Measurements from ENCODE around the gene FRK.

Gene FRK

DNA sequence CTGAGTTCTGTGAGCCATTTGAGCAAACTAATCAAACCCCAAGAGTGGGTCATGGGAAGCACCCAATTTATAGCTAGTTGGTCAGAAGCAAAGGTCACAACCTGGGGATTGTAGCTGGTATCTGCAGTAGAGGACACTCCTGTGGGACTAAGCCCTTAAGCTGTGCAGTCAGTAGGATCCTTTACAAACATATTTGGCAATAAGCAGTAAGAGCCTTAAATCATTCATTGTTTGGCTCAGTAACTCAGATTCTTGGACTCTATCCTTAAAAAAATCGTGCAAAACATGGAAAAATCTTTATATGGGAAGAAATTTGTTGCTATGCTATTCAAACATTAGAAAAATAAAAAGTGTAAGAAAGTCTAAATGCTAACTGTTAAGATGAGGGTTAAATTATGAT lies 29.9 kb downstream of the FRK start:
- in situ Hi-C loops (cut with MboI; ENCODE audit: low pct_unique_long_range_greater_than_20kb, low sequenced_read_pairs, unreplicated experiment): no loop called here
- DNase-seq (ENCODE audit: low spot score): no peak
- TF ChIP-seq, protein P1, sequence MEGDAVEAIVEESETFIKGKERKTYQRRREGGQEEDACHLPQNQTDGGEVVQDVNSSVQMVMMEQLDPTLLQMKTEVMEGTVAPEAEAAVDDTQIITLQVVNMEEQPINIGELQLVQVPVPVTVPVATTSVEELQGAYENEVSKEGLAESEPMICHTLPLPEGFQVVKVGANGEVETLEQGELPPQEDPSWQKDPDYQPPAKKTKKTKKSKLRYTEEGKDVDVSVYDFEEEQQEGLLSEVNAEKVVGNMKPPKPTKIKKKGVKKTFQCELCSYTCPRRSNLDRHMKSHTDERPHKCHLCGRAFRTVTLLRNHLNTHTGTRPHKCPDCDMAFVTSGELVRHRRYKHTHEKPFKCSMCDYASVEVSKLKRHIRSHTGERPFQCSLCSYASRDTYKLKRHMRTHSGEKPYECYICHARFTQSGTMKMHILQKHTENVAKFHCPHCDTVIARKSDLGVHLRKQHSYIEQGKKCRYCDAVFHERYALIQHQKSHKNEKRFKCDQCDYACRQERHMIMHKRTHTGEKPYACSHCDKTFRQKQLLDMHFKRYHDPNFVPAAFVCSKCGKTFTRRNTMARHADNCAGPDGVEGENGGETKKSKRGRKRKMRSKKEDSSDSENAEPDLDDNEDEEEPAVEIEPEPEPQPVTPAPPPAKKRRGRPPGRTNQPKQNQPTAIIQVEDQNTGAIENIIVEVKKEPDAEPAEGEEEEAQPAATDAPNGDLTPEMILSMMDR (IDR thresholded peaks at IDR 0.05; ENCODE audit: extremely low read depth, insufficient read depth, missing control alignments): no peak

DNA sequence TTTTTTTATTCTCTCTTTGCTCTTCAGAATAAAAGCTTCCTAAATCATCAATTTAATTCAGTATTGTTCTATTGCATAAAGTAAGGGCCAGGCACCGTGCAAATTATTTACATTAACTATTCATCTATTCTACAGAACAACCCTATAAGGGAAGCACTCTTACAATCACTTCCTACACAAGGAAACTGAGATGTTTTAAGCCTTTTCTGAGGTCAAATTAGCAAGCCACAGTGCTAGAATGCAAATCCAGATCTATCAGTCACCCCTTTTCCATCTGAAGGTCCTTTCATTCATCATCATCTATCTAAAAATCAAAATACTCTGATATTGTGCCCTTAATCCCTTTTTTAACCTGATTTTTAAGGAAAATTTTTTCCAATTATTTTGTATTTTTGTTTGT lies 31.2 kb downstream of the FRK start:
- TF ChIP-seq, protein P1 (IDR thresholded peaks at IDR 0.05; ENCODE audit: extremely low read depth, insufficient read depth, missing control alignments): no peak
- no peak for DNase-seq (ENCODE audit: low spot score)
- in situ Hi-C loops (cut with MboI; ENCODE audit: low pct_unique_long_range_greater_than_20kb, low sequenced_read_pairs, unreplicated experiment): no loop called here

DNA sequence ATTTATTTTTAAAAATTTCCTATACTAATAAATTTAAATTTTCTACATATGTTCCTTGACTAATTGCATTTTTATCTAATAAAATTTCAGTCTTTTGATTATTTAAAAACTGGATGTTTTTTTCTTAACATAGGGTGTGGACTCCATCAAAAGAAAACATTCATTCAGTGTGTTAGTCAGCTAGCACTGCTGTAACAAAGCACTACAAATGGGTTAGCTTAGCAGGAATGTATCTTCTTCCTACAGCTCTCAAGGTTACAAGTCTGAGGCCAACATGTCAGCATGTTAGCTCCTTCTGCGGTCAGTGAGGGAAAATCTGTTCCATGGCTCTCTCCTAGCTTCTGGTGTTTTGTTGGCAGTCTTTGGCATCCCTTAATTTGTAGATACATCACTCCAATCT lies 32.5 kb downstream of the FRK start:
- TF ChIP-seq, protein P1 (IDR thresholded peaks at IDR 0.05; ENCODE audit: extremely low read depth, insufficient read depth, missing control alignments): no peak
- in situ Hi-C loops (cut with MboI; ENCODE audit: low pct_unique_long_range_greater_than_20kb, low sequenced_read_pairs, unreplicated experiment): no loop called here
- no peak for DNase-seq (ENCODE audit: low spot score)

DNA sequence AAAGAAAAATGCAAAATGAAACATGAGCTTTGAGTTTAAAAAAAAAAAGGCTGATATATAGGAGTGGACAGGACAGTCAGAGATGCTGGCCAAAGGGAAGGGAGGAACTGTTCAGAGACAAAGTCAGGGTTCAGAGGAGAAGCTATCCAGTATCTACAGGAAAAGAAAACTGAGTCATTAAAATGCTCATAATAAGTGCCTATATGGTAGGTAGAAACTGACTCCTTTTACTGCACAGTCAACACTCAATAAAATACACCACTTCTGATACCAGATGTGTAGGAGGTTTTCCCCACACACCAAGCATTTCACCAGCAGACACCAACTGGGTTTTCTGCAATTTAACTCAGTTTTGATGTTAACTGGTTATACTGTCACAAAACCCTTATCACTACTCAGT lies 32.9 kb downstream of the FRK start:
- DNase-seq (ENCODE audit: low spot score): no peak
- in situ Hi-C loops (cut with MboI; ENCODE audit: low pct_unique_long_range_greater_than_20kb, low sequenced_read_pairs, unreplicated experiment): no loop called here
- TF ChIP-seq, protein P1 (IDR thresholded peaks at IDR 0.05; ENCODE audit: extremely low read depth, insufficient read depth, missing control alignments): no peak

DNA sequence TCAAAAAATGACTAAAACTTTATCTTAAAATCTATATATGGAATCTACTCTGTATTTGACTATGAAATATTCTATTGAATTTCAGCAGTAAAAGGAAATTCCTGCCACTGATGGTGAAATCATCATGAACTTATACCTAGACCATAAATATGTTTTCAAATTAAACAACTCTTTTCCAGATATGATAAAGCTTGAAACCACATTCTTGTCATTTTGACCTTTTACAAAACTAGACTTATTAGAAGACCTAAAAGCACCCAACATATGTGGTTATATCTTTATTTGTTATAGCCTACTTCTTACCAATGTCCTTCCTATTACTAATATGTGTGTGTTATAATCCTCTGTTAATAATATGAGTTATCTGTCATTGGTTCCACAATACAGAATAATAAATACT lies 35.3 kb downstream of the FRK start:
- DNase-seq (ENCODE audit: low spot score): no peak
- TF ChIP-seq, protein P1 (IDR thresholded peaks at IDR 0.05; ENCODE audit: extremely low read depth, insufficient read depth, missing control alignments): no peak
- in situ Hi-C loops (cut with MboI; ENCODE audit: low pct_unique_long_range_greater_than_20kb, low sequenced_read_pairs, unreplicated experiment): no loop called here

DNA sequence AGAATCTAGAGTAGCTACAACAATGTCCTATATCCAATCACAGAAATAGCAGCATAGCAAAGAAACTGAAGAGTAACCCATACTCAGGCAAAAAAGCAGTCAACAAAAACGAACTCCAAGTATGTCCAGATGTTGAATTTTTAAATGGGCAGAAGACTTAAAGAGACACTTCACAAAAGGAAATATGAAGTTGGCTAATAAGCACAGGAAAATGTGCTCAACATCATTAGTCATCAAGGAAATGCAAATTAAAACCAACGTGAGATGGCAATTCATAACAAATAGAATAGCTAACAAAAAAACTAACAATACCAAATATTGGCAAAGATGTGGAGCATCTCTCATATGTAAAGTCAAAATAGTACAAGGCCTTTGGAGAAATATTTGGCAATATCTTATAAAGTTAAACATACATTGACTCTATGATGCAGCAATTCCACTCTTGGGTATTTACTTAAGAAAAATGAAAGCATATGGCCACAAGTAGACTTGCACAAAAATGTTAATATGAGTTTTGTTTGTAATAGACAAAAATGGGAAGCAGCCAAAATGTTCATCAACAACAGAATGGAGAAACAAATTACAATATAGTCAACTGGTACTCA lies 37.7 kb downstream of the FRK start:
- TF ChIP-seq, protein P1 (IDR thresholded peaks at IDR 0.05; ENCODE audit: extremely low read depth, insufficient read depth, missing control alignments): no peak
- in situ Hi-C loops (cut with MboI; ENCODE audit: low pct_unique_long_range_greater_than_20kb, low sequenced_read_pairs, unreplicated experiment): no loop called here

DNA sequence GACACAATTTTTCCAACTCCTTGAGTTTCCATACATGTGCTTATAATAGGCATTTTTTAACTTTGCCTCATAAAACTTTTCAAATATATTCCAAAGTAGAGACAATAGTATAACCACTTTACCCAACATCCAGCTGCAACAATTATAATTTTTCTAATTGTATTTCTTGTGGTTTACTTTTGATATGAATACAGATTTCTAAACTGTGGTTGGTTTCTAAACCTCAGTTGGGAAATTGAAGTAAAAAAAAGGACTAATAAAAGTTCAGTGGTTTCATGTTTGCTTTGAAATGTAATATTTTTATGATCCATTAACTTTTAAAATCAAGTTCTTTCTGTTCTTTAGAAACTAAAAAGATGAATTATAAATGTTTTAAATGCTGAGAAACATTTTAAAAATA lies 40.0 kb downstream of the FRK start:
- in situ Hi-C loops (cut with MboI; ENCODE audit: low pct_unique_long_range_greater_than_20kb, low sequenced_read_pairs, unreplicated experiment): no loop called here

More for the DNA sequence above, 37.7 kb downstream of the FRK start:
- DNase-seq (ENCODE audit: low spot score): no peak

More for the DNA sequence above, 40.0 kb downstream of the FRK start:
- TF ChIP-seq, protein P1 (IDR thresholded peaks at IDR 0.05; ENCODE audit: extremely low read depth, insufficient read depth, missing control alignments): no peak
- no peak for DNase-seq (ENCODE audit: low spot score)

All from GM13977 (cell line).